ENCODE measurements around the gene C14orf132.

C14orf132 gene

DNA sequence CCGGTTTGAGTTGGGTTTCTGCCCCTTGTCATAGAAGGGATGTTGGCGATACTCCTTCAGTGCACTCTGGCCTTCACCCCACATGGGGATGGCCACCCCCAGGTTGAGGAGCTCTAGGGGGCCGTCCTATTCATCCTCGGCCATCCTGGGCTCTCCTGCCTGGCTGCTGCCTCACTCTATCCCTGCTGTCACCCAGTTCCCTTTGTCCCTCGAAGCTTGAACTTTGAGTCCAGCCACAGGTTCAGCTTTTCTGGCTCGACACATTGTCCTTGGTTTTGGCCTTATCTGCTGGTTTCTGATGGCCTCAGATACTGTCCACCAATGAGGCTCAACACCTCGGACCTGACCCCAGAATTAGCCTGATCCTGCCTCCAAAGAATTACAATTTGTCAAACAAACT is 58.6 kb downstream of the C14orf132 start:
- FAIRE-seq: no peak
- no peak for DNase-seq (ENCODE audit: low spot score)

DNA sequence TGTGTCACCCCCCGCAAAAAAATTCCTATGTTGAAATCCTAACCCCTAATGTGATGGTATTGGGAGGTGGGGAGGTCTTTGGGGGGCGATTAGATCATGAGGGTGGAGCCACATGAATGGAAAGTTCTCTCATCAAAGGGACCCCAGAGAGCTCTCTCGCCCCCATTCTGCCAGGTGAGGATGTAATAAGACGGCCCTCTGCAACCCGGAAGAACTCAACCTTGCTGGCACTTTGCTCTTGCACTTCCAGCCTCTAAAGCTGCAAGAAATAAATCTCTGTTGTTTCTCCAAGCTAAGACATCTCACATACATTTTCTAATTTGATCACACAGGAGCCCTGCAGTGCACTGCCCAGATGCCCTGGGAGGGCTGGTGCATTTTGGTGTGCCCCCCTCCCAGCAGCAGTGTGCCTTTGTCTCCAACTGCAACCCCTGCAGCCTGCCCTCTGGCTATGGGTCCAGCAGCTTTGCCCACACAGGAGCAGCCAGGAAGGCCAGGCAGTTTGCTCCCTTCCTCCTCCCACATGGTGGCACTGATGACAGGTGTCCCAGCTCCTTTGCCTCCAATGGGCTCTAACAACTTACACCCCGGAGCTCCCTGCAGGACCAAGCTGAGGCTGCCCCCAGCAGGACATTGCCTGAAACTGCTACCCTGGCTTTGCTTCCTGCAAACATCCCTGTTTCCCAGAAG is 59.3 kb downstream of the C14orf132 start:
- no peak for FAIRE-seq

DNA sequence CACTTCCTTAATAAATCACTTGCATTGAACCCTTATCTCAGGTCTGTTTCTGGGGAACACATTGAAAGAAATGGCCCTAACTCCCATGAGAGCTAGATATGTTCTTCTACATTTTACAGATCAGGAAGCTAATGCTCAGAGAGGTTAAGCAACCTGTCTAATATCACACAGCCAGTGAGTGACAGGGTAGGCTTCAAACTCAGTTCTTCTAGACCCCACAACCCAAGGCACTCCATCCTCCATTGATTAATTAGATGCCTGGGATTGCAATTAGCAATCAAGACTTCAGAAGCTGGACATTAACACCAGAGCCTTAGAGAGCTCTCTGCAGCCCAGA is 59.8 kb downstream of the C14orf132 start:
- no peak for DNase-seq (ENCODE audit: low spot score)
- FAIRE-seq: no peak

More for the DNA sequence above, 59.3 kb downstream of the C14orf132 start:
- no peak for DNase-seq (ENCODE audit: low spot score)

DNA sequence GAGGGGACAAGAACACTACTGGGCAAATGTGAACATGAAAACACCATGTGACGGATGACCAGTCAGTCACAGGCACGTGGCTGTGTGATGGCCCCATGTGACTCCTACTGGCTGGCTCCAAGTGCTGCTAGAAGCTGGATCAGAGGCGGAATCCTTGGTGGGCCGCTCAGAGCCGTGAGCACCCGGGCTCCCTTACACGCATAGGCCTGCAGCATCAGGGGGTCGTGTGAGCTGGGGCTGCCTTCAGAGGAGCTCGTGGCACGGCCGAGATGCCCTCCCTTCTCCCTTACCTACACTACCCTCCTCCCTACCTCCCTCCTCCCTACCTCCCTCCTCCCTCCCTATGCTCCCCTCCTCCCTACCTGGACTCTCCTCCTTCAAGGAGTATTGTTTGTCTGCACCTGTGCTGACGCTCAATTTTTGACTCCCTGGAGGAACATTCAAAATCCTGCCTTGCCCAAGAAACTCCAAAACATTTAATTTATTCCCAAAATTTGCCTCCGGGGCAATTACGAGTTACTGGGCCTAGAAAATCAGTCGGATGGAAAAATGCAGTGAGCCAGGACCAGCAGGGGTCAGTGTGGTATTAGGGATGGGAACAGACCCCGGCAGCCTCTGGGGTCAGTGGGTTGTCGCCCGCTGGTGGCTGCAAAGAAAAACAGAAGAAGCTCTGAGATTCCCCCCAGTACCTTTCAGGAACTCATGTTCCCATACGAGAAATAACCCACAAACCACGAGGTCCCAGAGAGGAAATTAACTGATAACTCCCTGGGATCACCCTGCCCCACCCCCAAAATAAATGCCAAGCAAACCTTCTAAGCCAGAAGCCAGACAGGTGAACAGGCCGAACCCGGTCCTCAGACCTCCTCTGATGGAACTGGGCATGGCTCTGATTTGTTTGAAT is 61.3 kb downstream of the C14orf132 start:
- no peak for FAIRE-seq
- DNase-seq (ENCODE audit: low spot score): peak; percentile 26

DNA sequence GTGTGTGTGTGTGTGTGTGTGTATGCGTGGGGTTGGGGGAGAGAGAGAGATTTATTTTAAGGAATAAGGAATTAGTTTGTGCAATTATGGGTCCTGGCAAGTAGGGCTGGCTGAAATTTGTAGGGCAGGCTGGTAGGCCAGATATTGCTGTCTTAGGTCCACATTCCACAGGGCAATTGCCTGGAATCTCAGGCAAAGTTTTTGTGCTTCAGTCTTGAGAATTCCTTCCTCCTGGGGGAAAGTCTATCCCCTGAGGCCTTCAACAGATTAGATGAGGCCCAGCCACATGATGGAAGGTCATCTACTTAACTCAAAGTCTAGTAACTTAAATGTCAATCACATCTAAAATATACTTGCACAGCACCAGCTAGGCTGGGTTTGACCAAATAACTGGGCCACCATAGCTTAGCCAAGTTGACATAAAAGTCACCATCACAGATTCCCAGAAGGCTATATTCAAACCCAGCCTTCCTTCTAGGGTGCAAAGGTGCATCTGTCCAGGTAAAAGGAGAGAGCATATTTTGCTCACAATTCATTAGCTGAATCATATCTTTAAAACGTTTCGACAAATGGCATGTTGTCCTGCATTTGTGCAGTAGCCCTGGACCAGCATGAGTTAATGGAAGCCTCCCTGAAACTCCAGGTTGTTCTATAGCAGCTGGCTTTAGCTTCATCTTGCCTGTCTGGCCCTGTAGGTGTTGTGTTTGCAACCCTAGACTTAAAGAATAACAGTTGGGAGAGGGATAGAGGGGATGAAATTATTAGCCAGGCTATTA is 63.1 kb downstream of the C14orf132 start:
- DNase-seq (ENCODE audit: low spot score) (no peak), FAIRE-seq (no peak)

DNA sequence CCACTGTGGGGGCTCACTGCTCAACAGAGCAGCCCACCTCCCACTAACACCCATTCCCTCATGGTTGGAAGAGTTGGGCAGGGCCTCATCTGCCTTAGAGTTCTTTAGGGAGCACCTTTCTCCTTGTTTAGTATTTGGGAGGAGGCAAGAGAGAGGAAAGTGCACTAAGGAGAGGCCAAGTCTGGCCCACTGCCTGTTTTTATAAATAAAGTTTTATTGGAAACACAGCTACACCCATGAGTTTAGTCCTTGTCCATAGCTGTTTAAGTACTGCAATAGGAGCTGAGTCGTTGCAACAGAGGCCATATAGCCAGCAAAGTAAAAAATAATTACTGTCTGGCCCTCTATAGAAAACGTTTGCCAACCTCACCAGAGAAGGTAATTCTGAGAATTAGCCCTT is 63.9 kb downstream of the C14orf132 start:
- DNase-seq (ENCODE audit: low spot score) (no peak), FAIRE-seq (no peak)

DNA sequence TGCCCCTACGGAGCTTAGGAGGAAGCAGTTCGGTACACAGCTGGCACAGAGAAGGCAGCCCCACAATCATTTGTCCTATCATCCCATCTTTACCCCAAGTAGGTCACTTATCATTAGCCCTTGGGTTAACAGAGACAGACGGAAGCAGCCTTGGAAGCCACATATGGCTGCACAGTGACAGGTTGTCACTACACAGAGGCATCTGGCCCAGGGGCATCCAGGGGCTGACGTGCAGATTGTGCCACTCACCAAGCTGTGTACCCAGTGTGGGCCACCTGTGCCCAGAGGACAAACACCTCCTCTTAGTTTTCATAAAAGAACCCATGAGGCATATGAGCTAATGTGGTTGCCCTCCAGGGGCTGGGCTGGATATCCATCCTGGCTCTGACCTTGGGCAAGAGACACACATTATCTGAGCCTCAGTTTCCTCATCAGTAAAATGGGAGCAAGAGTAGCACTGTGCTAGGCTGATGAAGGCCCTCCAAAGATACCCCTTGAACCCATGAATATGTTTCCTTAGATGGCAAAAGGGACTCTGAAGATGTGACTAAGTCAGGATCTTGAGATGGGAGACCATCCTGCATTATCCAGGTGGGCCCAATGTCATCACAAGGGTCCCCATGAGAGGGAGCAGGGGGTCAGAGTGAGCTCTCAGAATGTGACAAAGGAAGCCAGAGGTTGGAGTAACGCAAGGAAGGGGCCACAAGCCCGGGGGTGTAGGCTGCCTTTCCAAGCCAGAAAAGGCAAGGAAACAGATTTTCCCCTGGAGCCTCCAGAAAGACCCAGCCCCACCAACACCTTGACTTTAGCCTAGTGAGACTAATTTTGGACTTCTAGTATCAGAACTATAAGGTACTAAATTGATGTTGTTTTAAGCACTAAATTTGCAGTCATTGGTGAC is 64.6 kb downstream of the C14orf132 start:
- FAIRE-seq: no peak

DNA sequence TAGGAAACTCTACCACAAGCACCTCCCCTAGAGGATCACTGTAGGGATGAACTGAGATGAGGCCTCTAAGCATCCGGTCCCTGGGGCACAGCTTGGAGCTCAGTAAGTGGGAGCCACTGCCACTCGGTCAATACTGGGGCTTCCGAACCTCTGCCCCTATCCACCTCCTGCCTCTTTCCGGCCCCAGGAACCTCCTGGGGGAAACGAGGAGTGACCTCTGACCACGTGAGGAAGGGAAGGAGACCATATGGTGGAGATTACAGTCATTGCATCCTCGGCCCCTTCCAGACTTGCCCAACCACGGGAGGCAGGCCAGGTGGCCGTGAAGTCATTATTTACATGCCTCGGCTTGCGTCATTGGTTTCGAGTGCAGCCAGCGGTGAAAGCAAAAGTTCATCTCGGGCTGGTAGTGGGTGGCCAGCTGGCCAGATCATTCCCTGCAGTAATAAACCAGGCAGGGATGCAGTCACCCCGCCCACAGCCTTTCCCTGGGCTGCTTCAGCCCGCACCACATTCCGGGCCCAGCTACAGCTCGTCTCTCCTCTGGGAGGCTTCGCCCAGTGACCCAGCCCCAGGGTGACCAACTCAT is 65.4 kb downstream of the C14orf132 start:
- FAIRE-seq (no peak), DNase-seq (ENCODE audit: low spot score) (peak; percentile 66)

More for the DNA sequence above, 64.6 kb downstream of the C14orf132 start:
- no peak for DNase-seq (ENCODE audit: low spot score)

DNA sequence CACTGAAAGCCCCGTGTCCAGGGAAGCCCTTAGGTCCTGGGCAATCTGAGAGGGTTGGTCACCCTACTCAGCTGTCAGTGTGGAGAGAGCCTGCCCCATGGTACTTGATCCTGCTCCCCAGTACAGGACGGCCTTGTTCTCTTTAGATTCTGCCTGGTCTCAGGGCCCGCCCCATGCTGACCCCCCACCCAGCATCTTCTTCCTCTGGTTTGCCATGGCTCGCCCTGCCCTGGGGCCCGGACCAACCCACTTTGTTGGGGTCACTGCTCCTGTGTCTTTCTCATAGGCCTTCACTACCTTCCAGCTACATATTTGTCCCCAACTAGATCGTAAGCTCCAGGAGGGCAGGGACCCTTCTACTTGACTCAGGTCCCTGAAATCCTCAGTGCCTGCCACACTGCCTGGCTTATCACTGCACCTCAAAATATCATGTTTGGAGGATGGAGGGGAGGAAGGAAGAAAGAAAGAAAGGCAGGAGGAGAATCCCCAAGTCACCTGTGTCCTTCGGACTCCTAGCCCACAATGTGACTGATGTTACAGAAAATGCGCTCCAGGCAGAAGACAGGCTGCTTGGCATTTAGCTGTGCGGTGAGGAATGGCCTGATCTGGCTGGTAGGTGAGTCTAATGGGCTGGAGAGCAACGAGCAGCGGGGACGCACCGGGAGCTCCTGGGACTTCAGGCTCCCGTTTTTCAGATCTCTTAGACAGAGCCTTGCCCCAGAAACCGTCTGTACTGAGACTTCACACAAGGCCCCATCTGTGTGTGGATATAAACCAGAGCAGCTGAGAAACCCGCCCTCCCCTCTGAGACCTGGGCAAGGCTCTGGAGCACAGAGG is 66.1 kb downstream of the C14orf132 start:
- no peak for DNase-seq (ENCODE audit: low spot score)
- FAIRE-seq: no peak

DNA sequence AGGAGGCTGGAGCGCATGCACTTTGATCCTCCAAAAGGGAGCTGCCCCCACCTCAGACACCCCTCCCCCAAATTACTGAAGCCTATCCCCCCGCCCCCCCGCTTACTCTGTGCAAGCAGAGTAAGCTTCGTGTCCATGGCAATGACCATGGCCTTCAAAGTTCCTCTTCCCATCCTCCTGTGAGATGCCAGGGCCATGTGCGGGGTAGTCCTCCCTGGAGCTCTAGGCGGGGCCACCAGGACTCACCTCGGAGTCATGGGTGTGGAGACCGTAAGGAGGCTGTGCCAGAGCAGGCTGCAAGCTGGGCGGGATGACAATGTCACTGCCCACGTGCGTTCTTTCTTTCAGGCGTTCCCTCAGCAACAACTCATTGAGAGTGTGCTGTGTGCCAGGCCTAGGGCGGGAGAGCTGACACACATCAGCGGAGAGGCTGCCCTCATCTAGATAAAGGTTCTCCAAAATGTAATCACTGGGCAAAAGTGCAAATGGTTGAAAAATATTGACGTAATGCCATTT is 66.8 kb downstream of the C14orf132 start:
- no peak for FAIRE-seq
- DNase-seq (ENCODE audit: low spot score): no peak

DNA sequence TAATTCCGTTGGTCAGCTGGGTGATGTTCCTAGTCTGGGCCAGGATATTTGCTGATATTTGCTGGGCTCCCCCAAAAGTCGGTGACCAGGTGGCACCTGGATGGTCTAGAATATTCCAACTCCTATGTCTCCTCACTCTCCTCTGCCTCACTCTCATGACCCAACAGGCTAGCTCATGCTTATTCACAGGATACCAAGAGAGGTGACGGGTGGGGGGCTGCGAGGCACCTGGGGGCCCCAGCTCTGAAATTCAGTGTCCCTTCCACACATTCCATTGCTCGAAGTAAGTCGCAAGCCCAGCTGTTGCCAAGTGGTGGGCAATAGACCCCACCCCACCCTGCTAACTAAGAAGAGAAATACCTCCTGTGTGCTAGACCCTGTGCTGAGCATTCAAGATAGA is 67.7 kb downstream of the C14orf132 start:
- FAIRE-seq (no peak), DNase-seq (ENCODE audit: low spot score) (no peak)

DNA sequence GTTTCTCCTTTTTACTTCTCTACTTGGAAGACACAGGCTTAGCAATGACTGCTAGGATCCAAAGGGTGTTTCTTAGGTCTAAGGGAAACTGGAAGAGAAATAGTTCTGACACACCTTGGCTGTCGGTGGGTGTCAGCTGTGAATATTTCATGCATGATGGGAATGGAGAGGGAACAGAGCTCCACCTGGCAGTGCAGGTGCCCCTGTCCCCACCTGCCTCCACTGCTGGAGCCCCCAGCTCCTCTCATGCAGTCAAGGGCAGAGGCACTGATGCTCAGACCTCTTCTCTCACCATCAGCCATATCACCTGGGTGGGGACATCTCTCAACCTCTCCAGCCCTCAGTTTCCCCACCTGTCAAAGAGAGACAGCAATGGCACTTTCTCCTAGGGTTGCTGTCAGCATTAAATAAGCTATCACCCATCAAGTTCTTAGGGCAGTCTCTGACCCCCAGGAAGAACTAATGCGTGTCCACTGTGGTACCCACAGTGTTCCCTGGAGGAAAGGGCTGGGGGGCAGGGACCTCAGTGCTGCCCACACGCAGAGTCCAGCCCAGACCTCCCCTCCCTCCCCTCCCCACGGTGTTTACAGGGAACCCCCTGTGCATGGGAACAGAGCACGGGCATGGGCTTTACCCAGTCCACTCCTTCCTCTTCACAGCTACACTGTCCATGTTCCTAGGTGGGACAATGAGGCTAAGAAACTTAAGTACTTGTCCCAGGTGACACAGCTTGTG is 69.1 kb downstream of the C14orf132 start:
- DNase-seq (ENCODE audit: low spot score): no peak

DNA sequence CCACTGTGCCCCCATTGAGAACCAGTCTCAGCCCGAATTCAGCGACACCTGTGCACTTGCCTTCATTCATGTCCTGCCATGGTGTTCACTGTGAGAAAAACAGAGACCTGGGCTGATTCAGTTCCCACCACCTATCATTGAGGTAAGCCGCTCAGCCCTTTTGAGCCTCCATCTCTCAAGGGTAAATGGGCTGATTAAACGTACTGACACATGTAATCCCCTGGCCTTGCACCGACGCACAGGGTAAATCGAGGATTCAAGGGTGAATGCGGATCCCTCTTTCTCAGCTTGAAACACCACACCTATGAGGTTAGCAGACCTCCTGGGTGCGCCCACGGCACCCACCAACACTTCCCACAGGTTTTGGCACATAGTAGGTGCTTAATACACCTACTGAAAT is 69.7 kb downstream of the C14orf132 start:
- FAIRE-seq (no peak), DNase-seq (ENCODE audit: low spot score) (no peak)

More for the DNA sequence above, 69.1 kb downstream of the C14orf132 start:
- no peak for FAIRE-seq

DNA sequence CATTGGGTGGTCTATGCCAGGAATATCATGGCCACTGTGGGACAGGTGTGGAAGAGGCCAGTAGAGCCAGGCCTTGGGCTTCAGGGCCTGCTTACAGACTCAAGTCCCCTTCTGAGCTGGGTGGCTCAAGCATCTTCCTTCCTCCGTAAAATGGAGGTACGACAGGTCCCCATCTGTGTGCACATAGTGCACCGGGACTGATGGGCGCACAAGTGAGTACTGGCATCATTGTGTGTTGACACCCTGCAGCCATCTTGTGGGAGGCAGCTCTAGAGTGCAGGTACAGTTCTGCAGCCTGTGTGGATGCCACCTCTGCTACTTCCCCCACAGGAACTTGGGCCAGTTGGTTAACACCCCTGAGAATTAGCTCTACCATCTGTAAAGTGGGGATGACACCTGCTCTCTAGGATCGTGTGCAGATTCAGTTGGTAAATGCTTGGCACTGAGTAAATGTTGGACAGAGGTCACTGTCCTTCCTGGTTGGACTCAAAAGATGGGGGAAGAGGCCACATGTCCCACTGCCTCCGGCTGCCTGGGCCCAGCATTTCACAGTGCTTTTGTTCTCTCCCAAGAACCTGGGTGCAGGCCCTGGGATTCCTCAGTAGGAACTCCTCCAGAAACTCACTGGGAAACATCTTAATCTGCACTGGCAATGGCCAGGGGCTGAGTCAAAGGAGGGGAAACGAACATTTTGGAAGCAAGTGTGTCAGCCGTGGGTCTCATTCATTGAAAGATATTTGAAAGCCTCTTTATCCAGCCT is 70.6 kb downstream of the C14orf132 start:
- DNase-seq (ENCODE audit: low spot score) (no peak), FAIRE-seq (no peak)

DNA sequence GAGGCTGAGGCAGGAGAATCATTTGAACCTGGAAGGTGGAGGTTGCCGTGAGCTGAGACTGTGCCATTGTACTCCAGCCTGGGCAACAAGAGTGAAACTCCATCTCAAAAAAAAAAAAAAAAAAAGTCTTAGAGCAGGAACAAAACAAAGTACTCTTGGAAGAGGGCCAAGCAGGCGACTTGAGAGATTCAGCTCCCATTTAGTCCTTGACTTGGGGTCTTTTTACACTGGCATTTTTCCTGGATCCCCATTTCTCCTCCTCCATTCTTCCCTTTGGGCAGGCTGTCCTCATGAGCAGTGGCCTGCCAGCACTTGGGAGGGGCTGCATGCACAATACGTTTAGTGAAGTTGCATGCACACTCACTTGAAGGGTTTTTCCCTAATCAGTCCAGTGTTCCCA is 72.9 kb downstream of the C14orf132 start:
- DNase-seq (ENCODE audit: low spot score) (no peak), FAIRE-seq (no peak)

DNA sequence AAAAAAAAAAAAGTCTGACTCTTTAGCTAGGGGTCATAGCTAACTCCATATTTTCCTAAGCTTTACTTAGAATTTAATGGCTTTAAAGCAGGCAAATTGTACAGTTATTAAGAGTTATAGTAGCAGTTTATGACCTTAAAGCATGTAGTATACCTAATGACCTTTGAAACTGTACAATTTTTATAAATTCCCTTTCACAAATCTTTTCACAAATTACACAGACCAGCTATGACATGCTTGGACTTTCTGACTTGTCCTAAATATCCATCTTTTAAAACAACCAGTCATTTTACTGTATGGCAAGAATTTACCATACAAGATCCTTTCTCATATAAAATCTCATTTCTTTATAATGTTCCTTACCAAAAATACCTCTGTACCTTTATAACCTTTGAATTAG is 74.8 kb downstream of the C14orf132 start:
- no peak for FAIRE-seq
- no peak for DNase-seq (ENCODE audit: low spot score)

DNA sequence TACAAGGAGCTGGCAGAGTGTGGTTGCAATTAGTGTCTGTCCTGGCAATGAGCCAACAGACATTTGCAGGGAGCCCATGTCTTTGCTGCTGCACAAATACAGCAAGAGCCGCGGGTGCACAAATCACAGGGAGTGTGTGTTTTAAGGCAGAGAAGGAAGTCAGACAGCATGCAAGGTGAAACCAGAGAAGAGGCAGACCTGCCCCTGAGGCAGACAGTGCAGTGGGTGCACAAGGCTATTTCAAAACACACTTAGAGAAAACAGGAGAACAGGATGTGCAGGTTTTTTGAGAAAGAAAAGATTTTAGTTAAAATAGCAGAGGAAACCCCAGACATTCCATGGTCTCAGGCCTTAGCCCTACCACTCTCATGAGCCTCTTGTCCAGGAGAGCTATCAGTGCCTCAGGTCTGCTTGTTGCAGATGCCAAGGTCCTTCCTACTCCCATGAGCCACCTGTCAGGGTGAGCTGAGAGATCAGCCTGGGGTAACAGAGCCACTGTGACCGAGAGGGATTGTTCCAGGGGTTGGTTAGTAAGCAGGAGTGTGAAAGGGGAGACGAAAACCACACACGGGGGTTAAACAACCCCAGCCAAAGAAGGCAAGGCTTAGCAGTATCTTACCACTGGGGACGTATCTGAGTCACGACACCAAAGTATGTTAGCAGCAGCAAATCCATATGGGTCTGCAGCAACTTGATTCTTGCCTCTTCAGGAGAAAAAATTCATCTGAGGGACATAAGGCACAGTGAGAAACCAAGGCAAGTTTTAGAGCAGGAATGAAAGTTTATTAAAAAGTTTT is 78.1 kb downstream of the C14orf132 start:
- FAIRE-seq: no peak
- no peak for DNase-seq (ENCODE audit: low spot score)

All from RCC 7860 (cell line).